HepG2 (cell line): ENCODE results near the gene SHISA7. TPM values are rescaled to one million over a fixed set of nuclear protein-coding genes. Genes with fewer than 3 reads are reported as not detected.

ENCODE experiments used
- AHR ChIP-seq: IDR thresholded peaks from 2 replicates; pipeline ENCODE4 v1.6.1; 2018; ENCODE audit warnings: missing genetic modification reagents, missing compliant biosample characterization
- ARNTL ChIP-seq: sonication (generic); formaldehyde crosslinking; IDR thresholded peaks from 2 replicates; pipeline ENCODE4 v1.4.0; 2020; ENCODE audit warnings: mild to moderate bottlenecking, missing genetic modification reagents
- ATF1 ChIP-seq: IDR thresholded peaks from 2 replicates; pipeline ENCODE4 v1.6.1; 2016; ENCODE audit warnings: mild to moderate bottlenecking, control low read depth
- GTF2F1 ChIP-seq: fragments of 150-350 bp; IDR thresholded peaks from 2 replicates; pipeline ENCODE4 v1.6.1; 2014; ENCODE audit warnings: low read length
- GZF1 ChIP-seq: sonication (generic); formaldehyde crosslinking; IDR thresholded peaks from 2 replicates; pipeline ENCODE4 v1.5.1; 2020; ENCODE audit warnings: mild to moderate bottlenecking, missing genetic modification reagents
- HNRNPL ChIP-seq: fragments of 200-400 bp; formaldehyde crosslinking; IDR thresholded peaks from 2 replicates; pipeline ENCODE4 v1.6.1; 2017; ENCODE audit warnings: mild to moderate bottlenecking, low read depth, low read length
- IRX3 ChIP-seq: sonication (generic); formaldehyde crosslinking; IDR thresholded peaks from 2 replicates; pipeline ENCODE4 v1.8.1; 2023; ENCODE audit warnings: mild to moderate bottlenecking, low read depth, missing genetic modification reagents, borderline replicate concordance
- KLF12 ChIP-seq: sonication (generic); formaldehyde crosslinking; IDR thresholded peaks from 2 replicates; pipeline ENCODE4 v1.4.0; 2020; ENCODE audit warnings: missing genetic modification reagents, borderline replicate concordance
- MEIS2 ChIP-seq: sonication (generic); formaldehyde crosslinking; IDR thresholded peaks from 2 replicates; pipeline ENCODE4 v1.9.0; 2021; ENCODE audit warnings: mild to moderate bottlenecking, missing genetic modification reagents
- MIER3 ChIP-seq: IDR thresholded peaks from 2 replicates; pipeline ENCODE4 v1.6.1; 2016; ENCODE audit warnings: missing compliant biosample characterization, borderline replicate concordance
- NFKBIZ ChIP-seq: IDR thresholded peaks from 2 replicates; pipeline ENCODE4 v1.6.1; 2018; ENCODE audit warnings: missing genetic modification reagents, missing compliant biosample characterization
- NKX3-1 ChIP-seq: sonication (generic); formaldehyde crosslinking; IDR thresholded peaks from 2 replicates; pipeline ENCODE4 v1.5.0; 2020; ENCODE audit warnings: missing genetic modification reagents
- PHF5A ChIP-seq: IDR thresholded peaks from one replicate; pipeline ENCODE4 v1.6.1; 2018; ENCODE audit warnings: low read depth, missing genetic modification reagents; ENCODE audit not compliant: unreplicated experiment
- RFX5 ChIP-seq: IDR thresholded peaks from 2 replicates; pipeline ENCODE4 v1.6.1; 2011; ENCODE audit warnings: low read depth, low read length, improper control_type of control experiment
- ZFX ChIP-seq: sonication (generic); formaldehyde crosslinking; IDR thresholded peaks from 2 replicates; pipeline ENCODE4 v1.4.0; 2020; ENCODE audit warnings: mild to moderate bottlenecking, low read depth, missing genetic modification reagents, moderate library complexity
- ZNF138 ChIP-seq: sonication (generic); formaldehyde crosslinking; IDR thresholded peaks from 2 replicates; pipeline ENCODE4 v1.5.0; 2020; ENCODE audit warnings: mild to moderate bottlenecking, low read depth, missing genetic modification reagents
- ZNF232 ChIP-seq: sonication (generic); formaldehyde crosslinking; IDR thresholded peaks from 2 replicates; pipeline ENCODE4 v1.4.0; 2020; ENCODE audit warnings: missing genetic modification reagents, borderline replicate concordance
- ZNF251 ChIP-seq: sonication (generic); formaldehyde crosslinking; IDR thresholded peaks from 2 replicates; pipeline ENCODE4 v1.9.0; 2021; ENCODE audit warnings: mild to moderate bottlenecking, missing genetic modification reagents
- ZNF776 ChIP-seq: sonication (generic); formaldehyde crosslinking; IDR thresholded peaks from 2 replicates; pipeline ENCODE4 v1.4.0; 2020; ENCODE audit warnings: mild to moderate bottlenecking, missing genetic modification reagents
- polyA plus RNA-seq, 8 experiments: library from polyadenylated mRNA; depleted of rRNA in 3 of 8; stranded (reverse) in 7 of 8; unstranded in 1 of 8; fragments of >200 nt; fragmentation: Illumina TruSeq in 4 of 8; extraction: Trizol in 4 of 8; gene quantifications; 2 replicates each; pipeline versions ENCODE4 v1.2.1 to v1.2.3, GENCODE V29; 2011 to 2016; ENCODE audit warnings: low read depth in 4 of 8, missing spikeins in 1 of 8, mixed read lengths in 1 of 8; ENCODE audit not compliant: insufficient read depth in 1 of 8
- total RNA-seq, 5 experiments: library from RNA; depleted of rRNA; stranded (reverse); fragments of >200 nt; fragmentation: Illumina TruSeq; extraction: Trizol; gene quantifications; 2 replicates each; pipeline ENCODE4 v1.2.3, GENCODE V29; 2016; ENCODE audit warnings: low read depth in 1 of 5
- TF ChIP-seq, protein P1 (sequence below): IDR thresholded peaks from 2 replicates; pipeline ENCODE4 v1.6.1; 2016; ENCODE audit warnings: mild to moderate bottlenecking
- TF ChIP-seq, protein P2 (sequence below): sonication (generic); formaldehyde crosslinking; IDR thresholded peaks from 2 replicates; pipeline ENCODE4 v1.4.0; 2020; ENCODE audit warnings: missing genetic modification reagents
- TF ChIP-seq, protein P3 (sequence below): sonication (generic); formaldehyde crosslinking; IDR thresholded peaks from 2 replicates; pipeline ENCODE4 v1.4.0; 2020; ENCODE audit warnings: missing genetic modification reagents, borderline replicate concordance

Gene SHISA7
- total and polyA plus RNA-seq, 2 of the 13 experiments (the other 11 are each of a cell fraction or from before 2014, with no cell fraction given): not detected

DNA sequence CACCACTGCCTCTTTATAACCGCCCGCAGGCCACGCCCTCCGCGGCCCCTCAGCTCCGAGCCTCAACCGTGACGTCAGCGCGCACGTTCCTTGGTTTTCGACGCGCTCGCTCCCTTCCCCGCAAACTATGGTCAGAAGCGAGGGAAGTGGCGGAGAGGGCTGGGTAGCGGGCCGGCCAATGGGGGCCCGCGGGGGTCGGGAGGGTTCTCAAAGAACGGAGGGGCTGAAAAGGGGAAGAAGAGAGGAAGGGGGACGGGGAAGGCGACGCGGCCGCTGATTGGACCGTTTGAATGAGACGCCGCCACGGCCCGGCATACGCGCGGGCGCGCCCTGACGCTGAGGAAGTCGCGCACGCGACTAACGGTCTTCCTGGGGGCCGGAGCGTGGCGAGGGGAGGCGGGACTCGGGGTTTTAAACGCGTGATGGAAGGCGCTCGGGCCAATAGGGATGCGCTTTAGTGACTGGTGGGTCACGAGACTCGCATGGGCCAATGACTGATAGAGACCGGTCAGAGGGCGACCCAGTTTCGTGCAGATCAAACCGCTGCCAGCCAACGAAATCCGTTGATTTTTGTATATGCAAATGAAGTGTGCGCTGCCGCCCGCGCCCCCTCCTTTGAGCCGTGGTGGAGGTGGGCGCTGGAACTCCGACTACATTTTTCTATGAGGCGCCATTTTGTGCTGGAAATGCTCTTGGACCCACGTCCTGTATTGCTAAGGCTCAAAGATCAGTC lies 35.1 kb downstream of the SHISA7 start (continued):
- TF ChIP-seq AHR (CRISPR knock-in tag) (no peak), PHF5A (CRISPR knock-in tag) (peak; percentile 33), KLF12 (CRISPR knock-in tag) (peak; percentile 38; the same call in 1 of the 2 replicates), ZNF232 (CRISPR knock-in tag) (no peak), ZNF776 (CRISPR knock-in tag) (peak; percentile 14), ZFX (CRISPR knock-in tag) (peak; percentile 48; the same call in 1 of the 2 replicates), ZNF138 (CRISPR knock-in tag) (no peak), ZNF251 (CRISPR knock-in tag) (0 out of 2 replicates have a peak, but pooled peaks have one; percentile 38), NFKBIZ (CRISPR knock-in tag) (0 out of 2 replicates have a peak, but pooled peaks have one; percentile 35), NKX3-1 (CRISPR knock-in tag) (0 out of 2 replicates have a peak, but pooled peaks have one; percentile 77), MIER3 (peak; percentile 39; the same call in 1 of the 2 replicates), RFX5 (peak; percentile 43; the same call in 1 of the 2 replicates), ATF1 (peak; percentile 92), HNRNPL (no peak), ARNTL (CRISPR knock-in tag) (peak; percentile 74), GTF2F1 (peak; percentile 93; the same call in 1 of the 2 replicates), MEIS2 (CRISPR knock-in tag) (peak; percentile 45; the same call in 1 of the 2 replicates), IRX3 (no peak), GZF1 (CRISPR knock-in tag) (0 out of 2 replicates have a peak, but pooled peaks have one; percentile 42)
- TF ChIP-seq, protein P1, sequence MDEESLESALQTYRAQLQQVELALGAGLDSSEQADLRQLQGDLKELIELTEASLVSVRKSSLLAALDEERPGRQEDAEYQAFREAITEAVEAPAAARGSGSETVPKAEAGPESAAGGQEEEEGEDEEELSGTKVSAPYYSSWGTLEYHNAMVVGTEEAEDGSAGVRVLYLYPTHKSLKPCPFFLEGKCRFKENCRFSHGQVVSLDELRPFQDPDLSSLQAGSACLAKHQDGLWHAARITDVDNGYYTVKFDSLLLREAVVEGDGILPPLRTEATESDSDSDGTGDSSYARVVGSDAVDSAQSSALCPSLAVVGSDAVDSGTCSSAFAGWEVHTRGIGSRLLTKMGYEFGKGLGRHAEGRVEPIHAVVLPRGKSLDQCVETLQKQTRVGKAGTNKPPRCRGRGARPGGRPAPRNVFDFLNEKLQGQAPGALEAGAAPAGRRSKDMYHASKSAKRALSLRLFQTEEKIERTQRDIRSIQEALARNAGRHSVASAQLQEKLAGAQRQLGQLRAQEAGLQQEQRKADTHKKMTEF (CRISPR knock-in tag): peak; percentile 81; the same call in 1 of the 2 replicates
- TF ChIP-seq, protein P2, sequence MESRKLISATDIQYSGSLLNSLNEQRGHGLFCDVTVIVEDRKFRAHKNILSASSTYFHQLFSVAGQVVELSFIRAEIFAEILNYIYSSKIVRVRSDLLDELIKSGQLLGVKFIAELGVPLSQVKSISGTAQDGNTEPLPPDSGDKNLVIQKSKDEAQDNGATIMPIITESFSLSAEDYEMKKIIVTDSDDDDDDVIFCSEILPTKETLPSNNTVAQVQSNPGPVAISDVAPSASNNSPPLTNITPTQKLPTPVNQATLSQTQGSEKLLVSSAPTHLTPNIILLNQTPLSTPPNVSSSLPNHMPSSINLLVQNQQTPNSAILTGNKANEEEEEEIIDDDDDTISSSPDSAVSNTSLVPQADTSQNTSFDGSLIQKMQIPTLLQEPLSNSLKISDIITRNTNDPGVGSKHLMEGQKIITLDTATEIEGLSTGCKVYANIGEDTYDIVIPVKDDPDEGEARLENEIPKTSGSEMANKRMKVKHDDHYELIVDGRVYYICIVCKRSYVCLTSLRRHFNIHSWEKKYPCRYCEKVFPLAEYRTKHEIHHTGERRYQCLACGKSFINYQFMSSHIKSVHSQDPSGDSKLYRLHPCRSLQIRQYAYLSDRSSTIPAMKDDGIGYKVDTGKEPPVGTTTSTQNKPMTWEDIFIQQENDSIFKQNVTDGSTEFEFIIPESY: 0 out of 2 replicates have a peak, but pooled peaks have one; percentile 6
- TF ChIP-seq, protein P3, sequence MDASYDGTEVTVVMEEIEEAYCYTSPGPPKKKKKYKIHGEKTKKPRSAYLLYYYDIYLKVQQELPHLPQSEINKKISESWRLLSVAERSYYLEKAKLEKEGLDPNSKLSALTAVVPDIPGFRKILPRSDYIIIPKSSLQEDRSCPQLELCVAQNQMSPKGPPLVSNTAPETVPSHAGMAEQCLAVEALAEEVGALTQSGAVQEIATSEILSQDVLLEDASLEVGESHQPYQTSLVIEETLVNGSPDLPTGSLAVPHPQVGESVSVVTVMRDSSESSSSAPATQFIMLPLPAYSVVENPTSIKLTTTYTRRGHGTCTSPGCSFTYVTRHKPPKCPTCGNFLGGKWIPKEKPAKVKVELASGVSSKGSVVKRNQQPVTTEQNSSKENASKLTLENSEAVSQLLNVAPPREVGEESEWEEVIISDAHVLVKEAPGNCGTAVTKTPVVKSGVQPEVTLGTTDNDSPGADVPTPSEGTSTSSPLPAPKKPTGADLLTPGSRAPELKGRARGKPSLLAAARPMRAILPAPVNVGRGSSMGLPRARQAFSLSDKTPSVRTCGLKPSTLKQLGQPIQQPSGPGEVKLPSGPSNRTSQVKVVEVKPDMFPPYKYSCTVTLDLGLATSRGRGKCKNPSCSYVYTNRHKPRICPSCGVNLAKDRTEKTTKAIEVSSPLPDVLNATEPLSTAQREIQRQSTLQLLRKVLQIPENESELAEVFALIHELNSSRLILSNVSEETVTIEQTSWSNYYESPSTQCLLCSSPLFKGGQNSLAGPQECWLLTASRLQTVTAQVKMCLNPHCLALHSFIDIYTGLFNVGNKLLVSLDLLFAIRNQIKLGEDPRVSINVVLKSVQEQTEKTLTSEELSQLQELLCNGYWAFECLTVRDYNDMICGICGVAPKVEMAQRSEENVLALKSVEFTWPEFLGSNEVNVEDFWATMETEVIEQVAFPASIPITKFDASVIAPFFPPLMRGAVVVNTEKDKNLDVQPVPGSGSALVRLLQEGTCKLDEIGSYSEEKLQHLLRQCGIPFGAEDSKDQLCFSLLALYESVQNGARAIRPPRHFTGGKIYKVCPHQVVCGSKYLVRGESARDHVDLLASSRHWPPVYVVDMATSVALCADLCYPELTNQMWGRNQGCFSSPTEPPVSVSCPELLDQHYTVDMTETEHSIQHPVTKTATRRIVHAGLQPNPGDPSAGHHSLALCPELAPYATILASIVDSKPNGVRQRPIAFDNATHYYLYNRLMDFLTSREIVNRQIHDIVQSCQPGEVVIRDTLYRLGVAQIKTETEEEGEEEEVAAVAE (CRISPR knock-in tag): peak; percentile 98
